SK-N-SH (cell line): ENCODE results near the gene GPC5. TPM values are rescaled to one million over a fixed set of nuclear protein-coding genes. Genes with fewer than 3 reads are reported as not detected.

Experiments used
- CTCF ChIA-PET: fragments of 300-600, 350-600 bp; formaldehyde crosslinking; extraction: SDS; loops from one replicate; lab custom pipeline; 2021; lab: Yijun Ruan, JAX
- POLR2A ChIA-PET: fragments of 350-600 bp; sonication (Branson Sonifier 250); formaldehyde crosslinking; extraction: SDS; loops from one replicate; lab custom pipeline; 2020; ENCODE audit warnings: antibody characterized with exemption, inconsistent platforms; lab: Yijun Ruan, JAX
- DNase-seq: peaks from one replicate; pipeline ENCODE4 v3.0.0; 2012
- H2AFZ ChIP-seq: fragments of 200-600 bp; sonication (generic); 2 replicates; pipeline ENCODE4 v1.8.1; 2016; ENCODE audit warnings: antibody characterized with exemption, mild to moderate bottlenecking, low read depth
- H3F3A ChIP-seq: fragments of 200-600 bp; sonication (generic); replicated peaks from 2 replicates; pipeline ENCODE3; 2016; ENCODE audit warnings: antibody characterized with exemption, mild to moderate bottlenecking; ENCODE audit not compliant: insufficient read depth
- H3K27ac ChIP-seq, 2 experiments: fragments of 200-500 bp in 1 of 2; fragments of 200-600 bp in 1 of 2; sonication (Bioruptor generic) in 1 of 2; sonication (generic), shearing (Covaris generic) in 1 of 2; 2 replicates each; pipeline versions ENCODE4 v1.5.1 to v1.6.1; 2014 to 2016; ENCODE audit warnings: low read depth in 2 of 2, inconsistent platforms in 1 of 2, low read length in 1 of 2, mild to moderate bottlenecking in 1 of 2, mixed read lengths in 1 of 2
- H3K27me3 ChIP-seq: fragments of 200-600 bp; sonication (generic), shearing (Covaris generic); 2 replicates; pipeline ENCODE4 v1.6.1; 2016; ENCODE audit warnings: mixed run types; ENCODE audit not compliant: insufficient read depth
- H3K36me3 ChIP-seq, 2 experiments: fragments of 200-500 bp in 1 of 2; fragments of 200-600 bp in 1 of 2; sonication (Bioruptor generic) in 1 of 2; sonication (generic) in 1 of 2; replicated peaks in 1 of 2; 2 replicates each; pipeline versions ENCODE3 to v1.5.1; 2014 to 2016; ENCODE audit warnings: low read length in 1 of 2, mild to moderate bottlenecking in 1 of 2; ENCODE audit not compliant: insufficient read depth in 2 of 2, control insufficient read depth in 1 of 2
- H3K4me1 ChIP-seq, 2 experiments: fragments of 200-500 bp in 1 of 2; fragments of 200-600 bp in 1 of 2; sonication (Bioruptor generic) in 1 of 2; sonication (generic), shearing (Covaris generic) in 1 of 2; 2 replicates each; pipeline versions ENCODE4 v1.5.1 to v1.6.1; 2014 to 2016; ENCODE audit warnings: low read depth in 1 of 2, low read length in 1 of 2, mixed run types in 1 of 2; ENCODE audit not compliant: insufficient read depth in 2 of 2, control insufficient read depth in 1 of 2
- H3K4me2 ChIP-seq: fragments of 200-600 bp; sonication (generic), shearing (Covaris generic); 2 replicates; pipeline ENCODE4 v1.6.1; 2017; ENCODE audit warnings: mixed run types
- H3K4me3 ChIP-seq, 2 experiments: fragments of 200-500 bp in 1 of 2; fragments of 200-600 bp in 1 of 2; sonication (Bioruptor generic) in 1 of 2; sonication (generic), shearing (Covaris generic) in 1 of 2; 2 replicates each; pipeline versions ENCODE4 v1.5.1 to v1.8.1; 2014 to 2016; ENCODE audit warnings: low read depth in 2 of 2, inconsistent platforms in 1 of 2, low read length in 1 of 2, mild to moderate bottlenecking in 1 of 2, mixed read lengths in 1 of 2, moderate library complexity in 1 of 2
- H3K79me2 ChIP-seq: fragments of 200-600 bp; sonication (generic); 2 replicates; pipeline ENCODE4 v1.8.1; 2017; ENCODE audit warnings: mild to moderate bottlenecking; ENCODE audit not compliant: insufficient read depth
- H3K9ac ChIP-seq: fragments of 200-600 bp; sonication (generic); 2 replicates; pipeline ENCODE4 v1.6.1; 2017; ENCODE audit warnings: mixed run types
- H3K9me2 ChIP-seq: fragments of 200-600 bp; sonication (generic); 2 replicates; pipeline ENCODE4 v1.6.1; 2017; ENCODE audit warnings: mixed run types
- H3K9me3 ChIP-seq: fragments of 200-600 bp; sonication (generic); 2 replicates; pipeline ENCODE4 v1.6.1; 2017; ENCODE audit warnings: mixed run types, mild to moderate bottlenecking, moderate library complexity
- H4K20me1 ChIP-seq: fragments of 200-600 bp; sonication (generic); 2 replicates; pipeline ENCODE4 v1.6.1; 2017; ENCODE audit warnings: mild to moderate bottlenecking, mixed run types; ENCODE audit not compliant: insufficient read depth
- ELF1 ChIP-seq: IDR thresholded peaks from 2 replicates; pipeline ENCODE4 v1.4.0; 2012
- EZH2phosphoT487 ChIP-seq: fragments of 200-600 bp; sonication (generic); IDR thresholded peaks from 2 replicates; pipeline ENCODE4 v1.6.1; 2017; ENCODE audit warnings: low read depth, mixed run types, mild to moderate bottlenecking, antibody characterized with exemption, moderate library complexity, borderline replicate concordance
- FOSL2 ChIP-seq: IDR thresholded peaks from 2 replicates; pipeline ENCODE4 v1.4.0; 2012; ENCODE audit warnings: low read depth, mild to moderate bottlenecking, moderate library complexity, borderline replicate concordance
- GATA2 ChIP-seq: sonication (generic); formaldehyde crosslinking; IDR thresholded peaks from 2 replicates; pipeline ENCODE4 v1.5.0; 2020; ENCODE audit warnings: mild to moderate bottlenecking, missing genetic modification reagents
- IRF3 ChIP-seq: fragments of 150-350 bp; IDR thresholded peaks from 2 replicates; pipeline ENCODE4 v1.6.1; 2016; ENCODE audit warnings: mild to moderate bottlenecking, low read depth, low read length
- MEF2A ChIP-seq: IDR thresholded peaks from 2 replicates; pipeline ENCODE4 v1.4.0; 2012; ENCODE audit warnings: low read depth, borderline replicate concordance
- NRF1 ChIP-seq: IDR thresholded peaks from 2 replicates; pipeline ENCODE4 v1.6.1; 2012; ENCODE audit warnings: low read depth, mild to moderate bottlenecking, low read length
- POLR2AphosphoS5 ChIP-seq: IDR thresholded peaks from 2 replicates; pipeline ENCODE4 v1.6.1; 2012; ENCODE audit warnings: low read depth, low read length
- RCOR1 ChIP-seq: fragments of 150-350 bp; IDR thresholded peaks from 2 replicates; pipeline ENCODE4 v1.6.1; 2017; ENCODE audit warnings: antibody characterized with exemption, low read length
- RXRA ChIP-seq: IDR thresholded peaks from 2 replicates; pipeline ENCODE4 v1.4.0; 2012; ENCODE audit warnings: low read depth, mild to moderate bottlenecking, borderline replicate concordance
- SMC3 ChIP-seq: IDR thresholded peaks from 2 replicates; pipeline ENCODE4 v1.6.1; 2012; ENCODE audit warnings: low read depth, low read length, improper control_type of control experiment
- TAF1 ChIP-seq: IDR thresholded peaks from 2 replicates; pipeline ENCODE4 v1.6.1; 2012; ENCODE audit warnings: low read depth, mild to moderate bottlenecking, low read length, moderate library complexity, borderline replicate concordance
- TCF12 ChIP-seq: IDR thresholded peaks from 2 replicates; pipeline ENCODE4 v1.4.0; 2012
- TEAD4 ChIP-seq: IDR thresholded peaks from 2 replicates; pipeline ENCODE4 v1.4.0; 2012; ENCODE audit warnings: mild to moderate bottlenecking, borderline replicate concordance; ENCODE audit not compliant: insufficient read depth
- YY1 ChIP-seq: IDR thresholded peaks from 2 replicates; pipeline ENCODE4 v1.4.0; 2012; ENCODE audit warnings: low read depth, mild to moderate bottlenecking
- WGBS: methylation state at CpG from one replicate; pipeline ENCODE4 v1.1.6; 2017; ENCODE audit warnings: low lambda C conversion rate; 5-methylcytosine and 5-hydroxymethylcytosine counted together
- polyA plus RNA-seq, 3 experiments: library from polyadenylated mRNA; depleted of rRNA; stranded (reverse); fragments of >200 nt; gene quantifications; 2 replicates each; pipeline ENCODE4 v1.2.3, GENCODE V29; 2012
- TF ChIP-seq, protein P1 (sequence below): IDR thresholded peaks from 2 replicates; pipeline ENCODE4 v1.4.0; 2012; ENCODE audit warnings: low read depth, borderline replicate concordance
- TF ChIP-seq, protein P2 (sequence below): IDR thresholded peaks from 2 replicates; pipeline ENCODE4 v1.4.0; 2012; ENCODE audit warnings: low read depth, borderline replicate concordance

The GPC5 gene
- polyA plus RNA-seq, 1 of the 3 experiments (the other 2 are of a cell fraction): 0.03 TPM

DNA sequence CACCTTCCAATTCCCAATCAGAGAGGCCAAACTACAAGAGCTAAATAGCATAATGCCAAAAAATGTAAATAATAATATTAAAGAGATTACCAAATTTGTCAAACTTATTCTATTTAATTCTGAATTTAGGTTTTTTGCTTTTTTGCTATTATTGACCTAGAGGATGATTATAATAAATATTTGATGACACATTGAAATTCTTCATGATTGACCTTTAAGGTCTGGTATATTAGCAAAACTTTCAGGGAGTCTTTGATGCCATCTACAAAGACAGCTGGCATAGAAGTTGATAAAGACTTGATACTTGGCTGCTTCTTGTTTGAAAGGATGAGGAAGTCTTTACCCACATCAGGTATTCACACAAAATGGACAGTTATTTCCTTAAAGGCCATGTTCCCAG is 1168.3 kb downstream of the GPC5 start:
- no peak overlapping the region for H3K27ac ChIP-seq
- H3K9me3 ChIP-seq: no peaks in the 10 kb centered on the region
- CTCF ChIA-PET: no interaction called here
- no peaks in the 10 kb centered on the region for H3K79me2 ChIP-seq
- H2AFZ ChIP-seq: no peak overlapping the region
- no peak overlapping the region for H3K9ac ChIP-seq
- no peak overlapping the region for H3K4me3 ChIP-seq
- H3K4me1 ChIP-seq: no peaks in the 10 kb centered on the region
- no peak for DNase-seq
- H3F3A ChIP-seq: no peaks in the 10 kb centered on the region
- no peaks in the 10 kb centered on the region for H3K27me3 ChIP-seq
- TF ChIP-seq GATA2 (CRISPR knock-in tag): no peak
- no peak overlapping the region for H3K4me2 ChIP-seq
- no peaks in the 10 kb centered on the region for H3K36me3 ChIP-seq
- POLR2A ChIA-PET: no interaction called here
- H3K9me2 ChIP-seq: no peaks in the 10 kb centered on the region
- no peaks in the 10 kb centered on the region for H4K20me1 ChIP-seq

- H3F3A ChIP-seq: no peaks in the 10 kb centered on the region
- H4K20me1 ChIP-seq: no peaks in the 10 kb centered on the region
- ChIA-PET POLR2A (no interaction called here), CTCF (interaction anchor here (0.6 to 1.0 kb wide), 2 partner anchors 101 to 155 kb away, joined by 3 read pairs; no protein-coding TSS in a partner anchor)
- no peaks in the 10 kb centered on the region for H3K27me3 ChIP-seq
- no peak overlapping the region for H3K27ac ChIP-seq
- no peak overlapping the region for H3K4me3 ChIP-seq
- H3K36me3 ChIP-seq: no peaks in the 10 kb centered on the region
- H3K4me1 ChIP-seq: no peaks in the 10 kb centered on the region
- WGBS: 63% methylated on average over 4 of the region's 4 CpGs
- no peak for TF ChIP-seq YY1
- TF ChIP-seq, protein P1, sequence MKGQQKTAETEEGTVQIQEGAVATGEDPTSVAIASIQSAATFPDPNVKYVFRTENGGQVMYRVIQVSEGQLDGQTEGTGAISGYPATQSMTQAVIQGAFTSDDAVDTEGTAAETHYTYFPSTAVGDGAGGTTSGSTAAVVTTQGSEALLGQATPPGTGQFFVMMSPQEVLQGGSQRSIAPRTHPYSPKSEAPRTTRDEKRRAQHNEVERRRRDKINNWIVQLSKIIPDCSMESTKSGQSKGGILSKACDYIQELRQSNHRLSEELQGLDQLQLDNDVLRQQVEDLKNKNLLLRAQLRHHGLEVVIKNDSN: no peak
- no peak for TF ChIP-seq NRF1
- no peak for TF ChIP-seq IRF3
- TF ChIP-seq ELF1: no peak
- TF ChIP-seq TAF1: no peak
- TF ChIP-seq SMC3: no peak
- no peak for TF ChIP-seq MEF2A
- TF ChIP-seq POLR2AphosphoS5: no peak
- no peak for TF ChIP-seq TEAD4
- TF ChIP-seq, protein P2, sequence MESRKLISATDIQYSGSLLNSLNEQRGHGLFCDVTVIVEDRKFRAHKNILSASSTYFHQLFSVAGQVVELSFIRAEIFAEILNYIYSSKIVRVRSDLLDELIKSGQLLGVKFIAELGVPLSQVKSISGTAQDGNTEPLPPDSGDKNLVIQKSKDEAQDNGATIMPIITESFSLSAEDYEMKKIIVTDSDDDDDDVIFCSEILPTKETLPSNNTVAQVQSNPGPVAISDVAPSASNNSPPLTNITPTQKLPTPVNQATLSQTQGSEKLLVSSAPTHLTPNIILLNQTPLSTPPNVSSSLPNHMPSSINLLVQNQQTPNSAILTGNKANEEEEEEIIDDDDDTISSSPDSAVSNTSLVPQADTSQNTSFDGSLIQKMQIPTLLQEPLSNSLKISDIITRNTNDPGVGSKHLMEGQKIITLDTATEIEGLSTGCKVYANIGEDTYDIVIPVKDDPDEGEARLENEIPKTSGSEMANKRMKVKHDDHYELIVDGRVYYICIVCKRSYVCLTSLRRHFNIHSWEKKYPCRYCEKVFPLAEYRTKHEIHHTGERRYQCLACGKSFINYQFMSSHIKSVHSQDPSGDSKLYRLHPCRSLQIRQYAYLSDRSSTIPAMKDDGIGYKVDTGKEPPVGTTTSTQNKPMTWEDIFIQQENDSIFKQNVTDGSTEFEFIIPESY: no peak
- TF ChIP-seq TCF12: no peak
- no peak for TF ChIP-seq RCOR1
- TF ChIP-seq EZH2phosphoT487: no peak
- TF ChIP-seq FOSL2: no peak
- TF ChIP-seq RXRA: no peak
- no peaks in the 10 kb centered on the region for H3K9me2 ChIP-seq
- no peaks in the 10 kb centered on the region for H3K9me3 ChIP-seq
- no peak overlapping the region for H3K4me2 ChIP-seq
- H3K79me2 ChIP-seq: no peaks in the 10 kb centered on the region
- DNase-seq: no peak
- no peak overlapping the region for H2AFZ ChIP-seq
- no peak overlapping the region for H3K9ac ChIP-seq
Measured at GRCh38 chr13:92572190-92572589, 1173.8 kb downstream of the GPC5 start.
